ENCODE measurements around the gene TELO2.
"Not testable (repeated sequence)": the region's sequence is repeated elsewhere in the genome, so short reads cannot be mapped to it uniquely, and the experiment has no call there.

The TELO2 gene

GRCh38 chr16:1478937-1479336 lies 14.2 kb upstream of the TELO2 start:
- not testable (repeated sequence) for DNase-seq

DNA sequence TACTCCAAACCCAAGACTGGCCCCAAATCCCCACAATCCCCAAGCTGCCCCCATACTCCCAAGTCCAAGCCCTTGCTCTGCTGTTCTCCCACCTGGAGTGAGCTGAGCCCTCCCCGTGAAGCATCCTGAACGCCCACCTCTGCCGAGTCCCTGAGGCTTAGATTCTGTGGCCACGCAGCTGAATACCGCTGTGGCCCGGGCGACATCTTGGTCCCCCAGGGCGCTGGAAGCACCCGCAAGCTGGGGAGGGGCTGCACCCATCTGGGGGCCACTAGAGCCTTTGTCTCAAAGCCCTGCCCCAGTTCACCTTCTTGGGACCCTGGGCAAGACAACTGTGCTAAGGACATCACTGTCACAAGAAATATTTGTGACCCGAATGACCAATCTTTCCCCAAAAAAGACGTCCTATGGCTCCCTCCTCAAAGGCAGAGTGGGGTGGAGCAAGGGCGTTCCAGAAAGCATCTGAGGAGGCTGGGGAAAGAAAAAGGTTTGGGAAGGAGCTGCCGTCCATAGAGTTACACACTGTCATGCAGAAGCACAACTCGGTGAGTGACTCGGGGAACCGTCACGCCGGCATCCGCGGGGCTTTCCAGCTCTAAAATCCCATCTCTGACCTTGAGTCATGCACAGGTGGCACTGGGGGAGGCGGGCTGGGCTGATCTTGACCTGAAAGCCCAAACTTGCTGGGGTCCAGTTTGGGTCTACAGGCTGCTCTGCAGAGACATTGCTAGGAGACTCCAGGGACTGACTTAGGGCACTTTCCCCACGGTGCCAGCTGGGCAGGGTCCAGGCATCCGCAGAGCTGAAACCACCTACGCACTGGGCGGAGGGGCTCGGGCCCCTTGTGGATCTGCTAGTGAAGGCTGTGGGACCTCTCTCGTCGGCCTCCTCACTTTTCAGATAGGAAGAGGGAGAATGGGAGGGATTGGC lies 11.0 kb upstream of the TELO2 start:
- DNase-seq = no peak

- DNase-seq = no peak
Observed at GRCh38 chr16:1485847-1486496, 7.2 kb upstream of the TELO2 start.

DNA sequence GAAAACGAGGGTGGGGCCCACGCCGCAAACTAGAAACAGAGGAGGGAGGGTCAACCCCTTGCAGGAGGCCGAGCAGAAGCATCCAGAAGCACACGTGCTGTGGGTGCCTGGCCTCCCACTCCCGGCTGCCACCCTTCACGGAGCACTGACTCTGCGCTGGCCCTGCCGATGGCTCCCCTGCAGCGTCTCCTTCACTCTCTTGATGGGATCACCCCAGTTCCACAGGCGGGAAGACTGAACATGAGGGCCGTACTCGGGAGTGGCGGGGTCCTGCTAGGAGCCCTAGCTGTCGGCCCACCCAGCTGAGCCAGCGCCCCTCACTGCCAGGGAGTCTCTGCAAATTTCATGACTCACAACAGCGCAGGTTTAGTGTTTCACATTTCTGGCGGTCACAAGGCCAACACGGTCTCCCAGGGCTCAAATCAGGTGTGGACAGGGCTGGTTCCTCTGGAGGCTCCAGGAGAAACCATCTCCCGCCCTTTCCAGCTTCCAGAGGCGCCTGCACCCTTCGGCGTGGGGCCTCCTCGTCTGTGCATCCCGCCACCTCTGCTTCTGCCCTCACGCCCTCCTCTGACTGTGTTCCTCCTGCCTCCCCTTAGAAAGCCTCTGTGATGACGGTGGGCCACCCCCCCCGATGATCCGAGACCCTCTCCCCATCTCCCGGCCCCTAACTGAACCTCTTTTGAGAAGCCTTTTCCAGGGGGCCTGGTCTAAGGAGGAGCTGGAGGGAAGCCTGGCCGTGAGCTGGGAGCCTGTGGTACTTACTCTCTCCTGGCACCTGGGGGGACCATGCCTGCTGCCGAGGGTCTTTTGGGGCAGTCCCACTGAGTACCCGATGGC lies 6.4 kb upstream of the TELO2 start:
- no peak for DNase-seq

DNA sequence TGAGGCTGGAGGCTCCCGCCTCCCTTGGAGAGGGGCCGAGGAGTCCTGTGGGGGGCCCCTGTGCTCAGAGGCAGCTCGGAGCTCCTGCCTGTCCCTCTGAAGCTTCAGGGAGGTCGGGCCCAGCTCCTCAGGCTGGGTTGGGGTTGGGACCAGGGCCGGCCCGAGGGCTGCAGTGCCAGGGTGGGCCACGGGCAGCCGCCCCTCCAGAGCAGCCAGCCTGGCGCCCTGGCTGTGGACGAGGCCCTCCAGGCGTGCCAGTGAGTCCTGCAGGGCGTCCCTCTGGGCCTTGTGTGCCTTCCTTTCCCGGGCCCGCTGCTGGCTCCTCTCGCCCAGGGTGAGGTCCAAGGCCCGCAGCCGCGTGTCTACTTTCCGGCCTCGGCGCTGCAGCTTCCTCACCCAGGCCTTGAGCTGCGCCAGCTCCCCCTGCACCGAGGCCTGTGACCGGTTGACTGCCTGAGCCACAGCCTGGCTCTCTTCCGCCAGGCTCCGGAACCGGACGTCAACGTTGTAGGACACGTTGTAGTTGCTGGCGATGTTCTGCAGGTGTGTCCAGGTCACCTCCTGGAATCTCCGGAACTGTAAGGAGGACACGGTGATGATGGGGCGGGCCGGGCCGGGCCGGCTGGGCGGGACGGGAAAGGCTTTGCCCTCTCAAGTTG lies 5.6 kb upstream of the TELO2 start:
- no peak for DNase-seq

DNA sequence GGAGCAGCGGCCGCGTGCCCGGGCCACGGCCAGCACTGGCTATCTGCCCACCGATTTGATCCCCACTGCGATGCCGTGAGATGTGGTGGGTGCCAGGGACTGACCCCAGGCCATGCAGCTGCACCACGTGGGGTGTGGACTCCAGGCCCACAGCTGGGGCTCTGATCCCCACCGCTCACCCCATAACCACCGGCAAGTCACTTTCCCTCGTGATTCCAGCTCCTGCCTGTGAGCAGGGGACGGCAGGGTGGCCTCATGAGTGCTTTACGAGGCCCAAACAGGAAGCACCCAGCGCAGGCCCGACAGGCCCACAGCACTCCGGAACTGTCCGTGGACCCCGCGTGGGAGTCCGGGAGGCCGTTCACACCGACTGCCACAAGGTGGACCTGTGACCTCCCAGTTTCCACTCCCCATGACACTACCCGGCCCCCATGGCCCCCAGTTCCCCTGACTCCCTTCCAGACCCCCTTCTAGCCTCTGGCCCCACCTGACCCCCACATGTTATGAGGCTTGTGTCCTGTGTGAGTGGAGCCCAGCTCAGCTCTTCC lies 5.0 kb upstream of the TELO2 start:
- no peak for DNase-seq

DNA sequence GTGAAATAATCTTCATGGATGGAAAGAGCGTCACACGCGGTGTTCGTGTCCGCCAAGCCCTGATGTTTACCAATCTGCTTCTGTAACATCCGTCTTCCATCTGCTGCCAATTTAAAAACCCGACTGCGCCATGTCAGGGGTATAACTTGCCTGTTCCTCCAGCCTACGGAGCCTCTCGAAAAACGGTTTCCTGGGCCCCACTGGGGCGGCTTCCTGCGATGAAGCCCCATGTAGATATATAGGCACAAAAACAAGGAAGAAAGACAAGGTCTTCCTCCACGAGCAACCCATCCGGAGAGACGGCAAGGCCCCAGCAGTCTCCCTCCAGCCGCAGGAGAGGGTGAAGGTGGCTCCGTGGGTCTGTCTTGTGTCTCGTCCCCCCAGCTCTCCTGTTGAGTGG lies 4.5 kb upstream of the TELO2 start, which contains the start of gene PTX4:
PTX4 (minus strand) TSS at position 326 of the 400 bp plus-strand sequence; CDS start at position 291, 35 bp downstream.
- DNase-seq = no peak

DNA sequence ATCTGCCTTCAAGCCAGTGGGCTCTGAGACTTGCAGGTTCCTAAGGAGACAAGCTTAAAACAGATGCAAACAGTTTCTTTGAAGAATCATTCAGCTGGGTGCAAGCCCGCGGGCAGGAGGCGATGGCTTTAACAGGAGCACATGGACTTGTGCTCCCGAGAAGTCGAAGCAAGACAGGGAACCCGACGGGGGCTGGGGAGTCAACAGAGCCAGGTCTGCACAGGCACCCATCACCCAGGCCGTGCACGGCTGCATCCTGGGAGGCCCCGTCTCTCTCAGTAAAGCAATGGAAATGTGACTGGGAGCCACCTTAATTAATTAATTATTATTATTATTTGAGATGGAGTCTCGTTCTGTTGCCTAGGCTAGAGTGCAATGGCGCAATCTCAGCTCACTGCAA lies 4.1 kb upstream of the TELO2 start:
- DNase-seq = no peak

DNA sequence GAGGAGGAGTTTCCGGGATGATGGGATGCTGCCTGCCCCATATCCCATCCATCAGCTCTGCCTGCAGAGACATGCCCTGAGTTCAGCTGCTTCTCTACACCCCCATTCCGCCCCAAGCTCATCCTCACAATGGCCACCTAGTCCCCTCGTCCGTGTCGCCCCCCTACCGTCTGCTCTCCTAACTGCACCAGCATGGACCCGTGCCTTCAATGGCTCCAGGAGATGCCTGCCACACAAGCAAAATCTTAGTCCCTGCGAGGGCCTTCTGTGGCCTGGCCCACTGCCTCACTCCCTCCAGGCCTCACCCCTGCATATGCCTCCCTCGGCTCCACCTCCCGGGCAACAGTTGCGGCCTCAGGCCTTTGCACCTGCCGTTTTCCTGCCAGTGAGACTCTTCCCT lies 1.8 kb upstream of the TELO2 start:
- DNase-seq = no peak

GRCh38 chr16:1492082-1492922 lies 858 bp upstream of the TELO2 start:
- DNase-seq = no peak

- DNase-seq = no peak
Observed at GRCh38 chr16:1493746-1494094, 560 bp downstream of the TELO2 start.

DNA sequence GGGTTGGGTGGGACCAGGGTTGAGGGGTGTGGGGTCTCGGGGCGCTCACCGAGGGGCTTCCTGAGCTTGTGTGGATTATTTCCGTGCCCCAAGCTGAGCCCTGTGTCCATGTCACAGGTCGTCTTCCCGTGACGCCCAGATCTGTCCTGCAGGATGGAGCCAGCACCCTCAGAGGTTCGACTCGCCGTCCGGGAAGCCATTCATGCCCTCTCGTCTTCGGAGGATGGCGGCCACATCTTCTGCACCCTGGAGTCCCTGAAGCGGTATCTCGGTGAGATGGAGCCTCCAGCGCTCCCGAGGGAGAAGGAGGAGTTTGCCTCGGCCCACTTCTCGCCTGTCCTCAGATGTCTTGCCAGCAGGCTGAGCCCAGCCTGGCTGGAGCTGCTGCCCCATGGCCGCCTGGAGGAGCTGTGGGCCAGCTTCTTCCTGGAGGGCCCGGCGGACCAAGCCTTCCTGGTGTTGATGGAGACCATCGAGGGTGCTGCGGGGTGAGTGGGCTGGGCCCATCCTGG lies 1.0 kb downstream of the TELO2 start:
- DNase-seq = no peak

GRCh38 chr16:1494711-1495110 lies 1.6 kb downstream of the TELO2 start:
- no peak for DNase-seq

GRCh38 chr16:1495211-1495888 lies 2.2 kb downstream of the TELO2 start:
- DNase-seq = no peak

DNA sequence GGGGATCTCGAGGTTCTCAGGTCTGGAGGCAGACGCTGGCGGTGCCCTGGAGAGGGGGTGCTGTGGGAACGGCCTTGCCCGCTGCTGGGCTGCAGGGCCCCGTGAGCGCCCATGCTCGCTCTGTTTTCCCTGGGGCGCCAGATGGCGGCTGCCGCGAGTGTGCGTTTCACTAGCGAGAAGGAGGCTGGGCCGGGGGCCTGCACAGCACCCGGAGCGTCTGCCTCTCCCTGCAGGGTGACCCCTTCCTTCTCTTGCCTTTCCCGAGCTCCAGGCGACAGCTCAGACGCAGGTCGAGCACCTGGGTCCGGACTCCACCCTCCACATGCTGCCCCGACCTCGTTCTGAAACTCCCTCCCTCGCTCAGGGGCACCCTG lies 2.7 kb downstream of the TELO2 start:
- no peak for DNase-seq

- no peak for DNase-seq
Observed at GRCh38 chr16:1496464-1496863, 3.3 kb downstream of the TELO2 start.

DNA sequence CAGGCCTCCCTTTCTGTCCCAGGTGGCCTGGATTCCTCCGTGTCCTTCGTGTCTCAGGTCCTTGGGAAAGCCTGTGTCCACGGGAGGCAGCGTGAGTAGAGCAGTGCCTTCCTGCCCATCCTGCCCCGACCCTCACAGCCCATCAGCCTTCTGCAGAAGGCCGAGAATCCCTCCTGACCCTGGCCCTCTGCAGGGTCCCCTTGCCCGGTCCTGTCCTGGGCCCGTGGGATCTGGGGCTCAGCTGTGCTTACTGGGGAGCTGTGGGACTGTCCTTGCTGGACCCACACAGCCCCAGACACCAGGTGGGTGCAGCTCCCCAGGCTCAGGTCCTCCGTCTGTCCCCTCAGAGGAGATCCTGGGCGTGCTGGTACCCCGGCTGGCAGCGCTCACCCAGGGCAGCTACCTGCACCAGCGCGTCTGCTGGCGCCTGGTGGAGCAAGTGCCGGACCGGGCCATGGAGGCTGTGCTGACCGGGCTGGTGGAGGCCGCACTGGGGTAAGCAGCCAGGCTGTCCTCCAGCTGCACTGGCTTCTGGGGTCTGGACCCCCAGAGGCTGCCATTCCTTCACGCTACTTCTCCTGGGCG lies 3.9 kb downstream of the TELO2 start:
- DNase-seq = no peak

GRCh38 chr16:1498899-1499676 lies 5.9 kb downstream of the TELO2 start:
- DNase-seq = no peak

- DNase-seq = no peak
Observed at GRCh38 chr16:1499756-1500464, 6.8 kb downstream of the TELO2 start.

Measured in DMS153 (cell line).